PFSK-1 (cell line): ENCODE data around the gene ANKRD13A.

Experiments used
- FOXP2 ChIP-seq: optimal IDR thresholded peaks from 2 replicates; pipeline ENCODE3; 2011; ENCODE audit warnings: borderline replicate concordance, control low read depth, inconsistent platforms; ENCODE audit not compliant: insufficient read depth; ENCODE audit errors: extremely low read length, extremely low read depth
- POLR2AphosphoS5 ChIP-seq: IDR thresholded peaks from 2 replicates; pipeline ENCODE4 v1.6.1; 2012; ENCODE audit warnings: low read depth, mild to moderate bottlenecking, control low read depth, low read length, moderate library complexity
- SIN3A ChIP-seq: IDR thresholded peaks from 2 replicates; pipeline ENCODE4 v1.6.1; 2012; ENCODE audit warnings: mild to moderate bottlenecking, low read length, moderate library complexity, borderline replicate concordance; ENCODE audit not compliant: insufficient read depth
- TAF1 ChIP-seq: IDR thresholded peaks from 2 replicates; pipeline ENCODE4 v1.6.1; 2012; ENCODE audit warnings: low read length, control low read depth, borderline replicate concordance; ENCODE audit not compliant: insufficient read depth
- TF ChIP-seq, protein P1 (sequence below), 2 experiments: IDR thresholded peaks; 2 replicates each; pipeline versions ENCODE4 v1.6.1 to v1.8.0; 2011 to 2012; ENCODE audit warnings: low read depth in 2 of 2, low read length in 2 of 2, control low read depth in 1 of 2, inconsistent platforms in 1 of 2, mild to moderate bottlenecking in 1 of 2, moderate library complexity in 1 of 2; ENCODE audit not compliant: insufficient read depth in 1 of 2

DNA sequence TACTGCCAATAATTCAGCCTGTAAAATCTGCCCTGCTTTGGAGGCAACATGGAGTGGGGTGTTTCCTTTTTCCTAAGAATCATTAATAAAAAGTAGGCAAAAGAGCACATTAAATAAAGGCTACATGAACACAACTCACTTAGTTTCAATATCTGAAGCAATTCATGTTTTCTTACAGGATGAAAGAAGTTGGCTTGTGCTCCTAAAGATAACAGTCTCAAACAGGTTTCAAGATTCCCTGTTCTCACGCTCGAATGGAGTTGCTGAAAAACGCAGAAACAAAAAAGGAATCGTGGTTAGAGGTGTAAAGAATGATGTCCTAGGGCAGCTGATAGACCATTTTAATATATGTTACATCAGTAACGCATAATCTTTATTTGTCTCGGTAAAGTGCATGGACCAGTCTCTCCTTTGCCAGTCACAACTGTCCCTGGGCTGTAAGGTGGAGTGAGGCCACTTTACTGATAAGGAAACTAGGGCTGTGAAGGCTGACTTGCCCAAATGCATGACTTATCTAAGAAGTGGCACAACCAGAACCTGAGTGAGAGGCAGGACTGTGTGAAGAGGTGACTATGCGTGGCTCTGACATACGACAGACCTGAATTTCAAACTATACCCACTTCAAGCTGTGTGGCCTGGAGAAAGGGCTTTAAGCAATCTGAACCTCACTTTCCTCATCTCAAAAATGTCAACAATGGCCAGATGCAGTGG, 15.6 kb upstream of the ANKRD13A start:
- TF ChIP-seq, protein P1, sequence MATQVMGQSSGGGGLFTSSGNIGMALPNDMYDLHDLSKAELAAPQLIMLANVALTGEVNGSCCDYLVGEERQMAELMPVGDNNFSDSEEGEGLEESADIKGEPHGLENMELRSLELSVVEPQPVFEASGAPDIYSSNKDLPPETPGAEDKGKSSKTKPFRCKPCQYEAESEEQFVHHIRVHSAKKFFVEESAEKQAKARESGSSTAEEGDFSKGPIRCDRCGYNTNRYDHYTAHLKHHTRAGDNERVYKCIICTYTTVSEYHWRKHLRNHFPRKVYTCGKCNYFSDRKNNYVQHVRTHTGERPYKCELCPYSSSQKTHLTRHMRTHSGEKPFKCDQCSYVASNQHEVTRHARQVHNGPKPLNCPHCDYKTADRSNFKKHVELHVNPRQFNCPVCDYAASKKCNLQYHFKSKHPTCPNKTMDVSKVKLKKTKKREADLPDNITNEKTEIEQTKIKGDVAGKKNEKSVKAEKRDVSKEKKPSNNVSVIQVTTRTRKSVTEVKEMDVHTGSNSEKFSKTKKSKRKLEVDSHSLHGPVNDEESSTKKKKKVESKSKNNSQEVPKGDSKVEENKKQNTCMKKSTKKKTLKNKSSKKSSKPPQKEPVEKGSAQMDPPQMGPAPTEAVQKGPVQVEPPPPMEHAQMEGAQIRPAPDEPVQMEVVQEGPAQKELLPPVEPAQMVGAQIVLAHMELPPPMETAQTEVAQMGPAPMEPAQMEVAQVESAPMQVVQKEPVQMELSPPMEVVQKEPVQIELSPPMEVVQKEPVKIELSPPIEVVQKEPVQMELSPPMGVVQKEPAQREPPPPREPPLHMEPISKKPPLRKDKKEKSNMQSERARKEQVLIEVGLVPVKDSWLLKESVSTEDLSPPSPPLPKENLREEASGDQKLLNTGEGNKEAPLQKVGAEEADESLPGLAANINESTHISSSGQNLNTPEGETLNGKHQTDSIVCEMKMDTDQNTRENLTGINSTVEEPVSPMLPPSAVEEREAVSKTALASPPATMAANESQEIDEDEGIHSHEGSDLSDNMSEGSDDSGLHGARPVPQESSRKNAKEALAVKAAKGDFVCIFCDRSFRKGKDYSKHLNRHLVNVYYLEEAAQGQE (IDR thresholded peaks at IDR 0.05; ENCODE audit: insufficient read depth in 1 of 2, low read depth in 2 of 2, low read length in 2 of 2), result no peak
- no peak for TF ChIP-seq TAF1
- TF ChIP-seq SIN3A, result no peak
- TF ChIP-seq POLR2AphosphoS5, result no peak
- TF ChIP-seq FOXP2, result no peak
